HG03103 (cell line): ENCODE results near the gene GLIS1.

Source experiments
- ATAC-seq: cut with Tn5 transposase; IDR thresholded peaks from one replicate; pipeline ENCODE4 v1.9.1; 2021; ENCODE audit warnings: low read depth; ENCODE audit not compliant: unreplicated experiment

Gene GLIS1

DNA sequence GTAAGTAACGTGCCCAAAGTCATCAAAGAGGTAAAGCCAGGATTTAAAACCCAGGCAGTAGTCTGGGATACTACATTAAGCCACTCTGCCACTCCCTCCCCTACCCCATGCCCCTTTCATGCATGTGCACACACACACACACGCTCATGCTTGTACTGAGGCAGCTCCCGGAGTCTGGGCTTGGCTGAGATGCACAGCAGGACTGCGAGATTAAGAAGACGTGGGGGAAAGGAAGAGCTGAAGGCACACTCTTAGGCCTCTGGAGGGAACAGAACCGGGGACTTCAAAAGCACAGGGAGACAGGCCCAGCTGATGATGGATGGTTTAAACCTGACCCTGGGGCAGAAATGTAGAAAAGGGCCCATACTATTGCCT is 98.3 kb downstream of the GLIS1 start:
- no peak for ATAC-seq

DNA sequence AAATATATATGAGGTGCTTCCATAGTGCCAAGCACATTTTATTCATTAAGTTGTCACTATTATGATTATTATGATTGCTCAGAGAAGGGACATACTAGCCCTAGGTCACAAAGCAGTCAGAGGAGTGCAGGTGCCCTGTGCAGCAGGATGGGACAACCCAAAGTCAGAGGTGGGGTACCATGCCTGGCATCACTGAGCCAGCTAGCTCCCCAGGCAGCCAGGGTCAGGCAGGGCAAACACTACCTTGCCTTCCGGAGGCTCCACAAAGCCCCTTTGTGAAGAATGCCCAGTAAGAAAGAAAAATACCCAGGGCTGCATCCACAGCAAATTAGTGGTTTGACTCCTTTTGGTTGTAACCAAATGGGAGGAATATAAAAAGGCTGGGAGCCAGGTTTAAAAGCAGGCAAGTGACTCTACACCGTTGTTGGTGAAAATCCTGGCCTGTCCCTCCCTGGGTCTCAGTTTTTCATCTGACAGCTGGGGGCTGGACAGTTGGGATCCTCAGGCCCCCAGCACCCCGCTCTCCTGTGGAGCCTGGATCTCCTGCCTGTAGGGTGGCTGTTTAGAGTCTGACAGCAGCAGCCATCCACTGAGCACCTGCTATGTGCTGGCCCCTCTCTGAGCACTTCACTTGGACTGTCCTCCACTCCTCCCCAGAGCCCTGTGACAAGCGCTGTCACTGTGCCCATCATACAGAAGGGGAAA is 98.8 kb downstream of the GLIS1 start:
- ATAC-seq, result no peak

GRCh38 chr1:53639251-53639763 is 99.7 kb downstream of the GLIS1 start:
- no peak for ATAC-seq

GRCh38 chr1:53638360-53639035 is 100.5 kb downstream of the GLIS1 start:
- ATAC-seq, result no peak

DNA sequence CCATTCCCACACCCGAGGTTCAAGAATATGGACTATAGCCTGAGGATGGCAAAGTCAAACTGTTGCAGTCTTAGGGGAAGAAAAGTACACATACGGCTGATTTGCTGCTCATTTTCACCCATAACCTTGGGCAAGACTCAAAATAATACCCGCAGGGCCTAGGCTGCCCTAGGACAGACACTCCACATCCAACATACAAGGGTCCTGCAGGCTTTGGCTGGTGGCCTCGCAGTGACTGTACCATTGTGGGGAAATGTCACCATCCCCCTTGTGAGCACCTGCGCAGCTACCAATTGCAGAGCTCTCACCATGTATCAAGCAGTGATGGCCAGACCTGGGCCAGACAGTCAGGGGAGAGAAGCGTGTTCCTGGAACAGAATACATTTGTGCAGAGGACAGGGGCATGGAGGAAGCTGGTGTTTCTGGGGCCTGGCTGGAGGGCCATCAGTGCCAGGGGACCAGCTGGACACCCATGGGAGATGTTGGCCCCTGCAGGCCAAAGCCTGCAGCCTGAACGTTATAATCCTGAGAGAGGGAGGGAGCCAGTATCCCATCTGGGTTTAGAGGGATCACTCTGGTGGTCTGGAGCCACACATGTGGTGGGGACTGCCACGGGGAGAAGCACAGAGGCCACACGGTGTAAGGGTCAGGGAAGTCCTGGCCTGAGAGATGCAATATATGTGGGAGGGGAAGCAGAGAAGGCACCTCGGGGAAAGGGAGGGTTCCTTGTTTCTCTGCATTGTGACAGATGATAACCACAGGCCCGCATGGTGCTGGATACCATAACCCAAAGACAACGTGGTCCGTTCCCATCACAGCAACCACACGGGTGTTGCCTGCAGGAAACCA is 101.2 kb downstream of the GLIS1 start:
- no peak for ATAC-seq

- ATAC-seq, result no peak
Measured at GRCh38 chr1:53636621-53637171, 102.3 kb downstream of the GLIS1 start.

- ATAC-seq, result no peak
Measured at GRCh38 chr1:53634571-53634979, 104.4 kb downstream of the GLIS1 start.

GRCh38 chr1:53633073-53633704 is 105.8 kb downstream of the GLIS1 start:
- ATAC-seq, result no peak

GRCh38 chr1:53631622-53632310 is 107.2 kb downstream of the GLIS1 start:
- ATAC-seq, result no peak

DNA sequence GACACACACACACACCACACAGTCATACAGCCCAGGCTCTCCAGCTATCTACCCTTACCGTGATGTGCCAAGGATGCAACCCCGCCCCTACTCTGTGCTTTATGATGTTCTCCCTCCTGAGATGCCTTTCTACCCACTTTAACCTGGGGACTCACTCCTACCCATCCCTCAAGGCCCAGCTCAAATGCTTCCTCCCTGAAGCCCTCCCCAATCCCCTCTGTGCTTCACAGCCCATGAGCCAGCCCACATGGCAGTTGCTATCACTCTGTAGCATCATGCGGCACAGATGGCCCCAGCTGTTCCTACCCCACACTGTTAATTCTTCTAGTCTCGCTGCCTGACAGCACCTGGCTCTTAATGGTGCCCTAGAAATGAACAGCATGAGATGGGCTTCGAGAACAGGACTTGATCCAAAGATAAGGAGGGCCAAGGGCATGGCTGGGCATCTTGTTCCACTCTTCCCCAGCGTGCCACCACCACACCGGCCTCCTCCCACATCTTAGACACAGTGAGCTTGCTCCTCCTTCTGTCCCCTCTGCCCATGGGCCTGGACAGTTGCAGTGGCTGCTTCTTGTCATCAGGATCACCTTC is 109.8 kb downstream of the GLIS1 start:
- ATAC-seq, result no peak

- no peak for ATAC-seq
Measured at GRCh38 chr1:53628286-53628955, 110.5 kb downstream of the GLIS1 start.

GRCh38 chr1:53627666-53628065 is 111.3 kb downstream of the GLIS1 start:
- no peak for ATAC-seq

DNA sequence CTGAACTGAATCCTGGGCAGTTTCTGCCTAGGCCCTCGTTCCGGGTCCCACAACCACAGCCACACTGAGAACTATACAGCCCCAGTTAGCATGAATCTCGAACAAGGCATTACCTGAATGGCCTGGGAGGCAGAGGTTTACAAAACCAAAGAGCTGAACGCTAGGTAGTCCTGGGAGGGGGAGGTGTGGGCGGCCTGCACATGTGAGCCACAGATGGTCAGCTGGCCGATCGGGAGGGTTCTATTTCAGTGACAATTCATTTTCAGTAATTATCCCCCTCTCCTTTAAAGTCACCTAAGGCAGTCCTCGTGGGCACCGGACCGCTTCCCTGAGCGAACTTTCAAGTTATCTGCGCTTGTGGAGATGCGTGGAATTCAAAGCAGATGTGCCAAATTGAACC is 111.9 kb downstream of the GLIS1 start:
- ATAC-seq, result no peak

DNA sequence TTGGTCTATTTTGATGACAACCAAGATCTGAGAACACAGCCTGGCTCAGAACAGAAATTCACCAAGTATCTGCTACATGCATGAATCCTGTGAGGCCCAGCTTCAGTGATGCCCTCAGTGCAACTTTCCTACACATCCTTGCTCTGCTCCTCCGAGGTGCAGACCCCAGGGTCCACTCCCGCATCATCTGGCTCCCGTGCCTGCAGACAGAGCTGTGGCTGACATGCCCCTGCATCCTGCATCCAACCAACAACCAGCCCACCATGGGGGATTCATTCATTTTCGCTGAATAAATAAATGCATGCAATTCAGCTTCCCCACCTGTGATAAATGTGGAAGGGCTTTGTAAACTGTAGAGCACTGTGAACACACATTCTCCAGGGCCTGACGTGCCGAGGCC is 112.3 kb downstream of the GLIS1 start:
- no peak for ATAC-seq

DNA sequence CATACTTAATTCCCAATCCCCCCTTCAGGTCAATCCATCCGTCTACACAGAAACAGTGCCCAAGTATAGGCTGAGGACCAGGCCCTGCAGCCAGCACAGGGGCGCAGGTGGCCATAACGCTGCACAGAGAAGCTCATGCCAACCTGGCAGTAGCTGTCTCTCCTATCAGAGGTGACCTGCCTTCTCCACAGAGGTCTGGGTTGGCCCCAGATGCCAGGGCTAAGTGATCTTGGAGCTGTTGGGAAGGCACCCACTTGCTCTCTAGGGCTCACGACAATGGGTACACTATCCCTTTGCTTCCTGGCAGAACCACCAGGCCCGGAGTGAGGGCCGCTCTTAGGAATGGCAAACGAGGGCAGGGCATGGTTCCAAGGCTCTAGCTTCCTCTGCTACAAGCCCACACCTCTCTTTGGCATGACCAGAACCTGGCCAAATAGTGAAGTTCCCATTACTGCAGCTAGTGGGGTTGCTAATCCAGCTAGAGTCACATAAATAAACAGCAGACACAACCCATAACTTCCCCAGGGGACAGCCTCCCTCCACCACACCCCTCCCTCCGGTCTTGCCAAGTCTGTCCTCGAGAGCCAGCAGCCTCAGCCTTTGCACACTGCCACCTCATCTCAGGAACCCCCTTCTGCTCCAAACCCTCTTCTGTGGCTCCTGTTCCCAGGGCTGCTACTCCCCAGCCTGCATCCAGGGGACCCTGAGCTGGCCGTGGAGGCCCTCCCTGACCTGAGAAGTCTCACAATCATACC is 113.0 kb downstream of the GLIS1 start:
- no peak for ATAC-seq

- no peak for ATAC-seq
Measured at GRCh38 chr1:53625049-53625448, 113.9 kb downstream of the GLIS1 start.

- no peak for ATAC-seq
Measured at GRCh38 chr1:53622531-53622930, 116.4 kb downstream of the GLIS1 start.

DNA sequence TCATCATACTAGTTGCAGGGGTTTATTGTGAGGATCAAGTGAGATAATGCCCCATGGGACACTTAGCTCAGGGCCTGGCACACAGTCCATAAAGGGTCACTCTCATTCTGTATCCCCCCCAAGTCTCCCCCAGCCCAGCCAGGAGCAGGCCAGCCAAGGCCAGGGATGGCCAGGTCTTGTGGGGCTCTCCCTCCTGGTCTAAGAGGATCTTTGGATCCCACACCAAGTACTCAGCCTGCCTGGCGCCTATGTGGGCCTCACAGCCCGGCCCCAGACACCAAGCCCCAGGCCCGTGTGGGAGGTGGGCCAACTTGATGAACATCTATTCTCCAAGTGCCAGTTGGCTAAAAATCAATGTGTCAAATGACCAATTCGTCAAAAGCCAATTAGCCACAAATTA is 117.8 kb downstream of the GLIS1 start:
- no peak for ATAC-seq
